K562 (cell line): ENCODE results near the gene FOXR1.

Experiments used
- BCL6 ChIP-seq: fragments of 250-450 bp; sonication (Bioruptor Pico); IDR thresholded peaks from 2 replicates; pipeline ENCODE4 v1.4.0; 2020
- ESRRA ChIP-seq: fragments of 450-650 bp; IDR thresholded peaks from 2 replicates; pipeline ENCODE4 v1.6.1; 2014; ENCODE audit warnings: low read depth, mild to moderate bottlenecking, moderate library complexity, borderline replicate concordance
- IRF2 ChIP-seq: sonication (generic); formaldehyde crosslinking; IDR thresholded peaks from 2 replicates; pipeline ENCODE4 v1.8.1; 2022; ENCODE audit warnings: mild to moderate bottlenecking, missing genetic modification reagents
- KDM5B ChIP-seq: fragments of 200-600 bp; sonication (generic); IDR thresholded peaks from 2 replicates; pipeline ENCODE4 v1.6.1; 2012; ENCODE audit warnings: low read depth, mild to moderate bottlenecking, moderate library complexity, low read length, control low read depth, inconsistent platforms; ENCODE audit not compliant: insufficient replicate concordance
- POLR2AphosphoS5 ChIP-seq: IDR thresholded peaks from 2 replicates; pipeline ENCODE4 v1.6.1; 2011; ENCODE audit warnings: mild to moderate bottlenecking, low read depth, low read length, moderate library complexity; ENCODE audit not compliant: control insufficient read depth, insufficient read depth
- RAD21 ChIP-seq, 2 experiments: fragments of 250-450 bp in 1 of 2; fragments of 450-650 bp in 1 of 2; sonication (Bioruptor Pico) in 1 of 2; formaldehyde crosslinking in 1 of 2; IDR thresholded peaks in 1 of 2; conservative IDR thresholded peaks in 1 of 2; 2 replicates each; pipeline versions ENCODE4 v1.4.0 to v1.8.0; 2020 to 2022; ENCODE audit warnings: mild to moderate bottlenecking in 2 of 2, moderate library complexity in 1 of 2
- RFX5 ChIP-seq: IDR thresholded peaks from 2 replicates; pipeline ENCODE4 v1.6.1; 2011; ENCODE audit warnings: low read depth, mild to moderate bottlenecking, improper control_type of control experiment, low read length
- SPI1 ChIP-seq: IDR thresholded peaks from 2 replicates; pipeline ENCODE4 v1.6.1; 2011; ENCODE audit warnings: low read depth, low read length, control low read depth, borderline replicate concordance
- ZNF445 ChIP-seq: fragments of 250-450 bp; sonication (Bioruptor Pico); IDR thresholded peaks from 2 replicates; pipeline ENCODE4 v1.4.0; 2020; ENCODE audit warnings: low read depth, mild to moderate bottlenecking, moderate library complexity
- TF ChIP-seq, protein P1 (sequence below), 3 experiments: IDR thresholded peaks in 2 of 3; conservative IDR thresholded peaks in 1 of 3; 2 replicates each; pipeline ENCODE4 v1.5.1; 2011 to 2012; ENCODE audit warnings: low read length in 3 of 3, mild to moderate bottlenecking in 3 of 3, control low read depth in 2 of 3, improper control_type of control experiment in 1 of 3, inconsistent platforms in 1 of 3, low read depth in 1 of 3, mixed read lengths in 1 of 3, moderate library complexity in 1 of 3; ENCODE audit not compliant: insufficient read depth in 2 of 3
- TF ChIP-seq, protein P2 (sequence below): fragments of 250-450 bp; sonication (Bioruptor Pico); IDR thresholded peaks from 2 replicates; pipeline ENCODE4 v1.8.0; 2021; ENCODE audit warnings: mild to moderate bottlenecking, moderate library complexity
- TF ChIP-seq, protein P3 (sequence below): fragments of 250-450 bp; sonication (Bioruptor Pico); IDR thresholded peaks from 2 replicates; pipeline ENCODE4 v1.4.0; 2020; ENCODE audit warnings: mild to moderate bottlenecking
- TF ChIP-seq, protein P4 (sequence below): conservative IDR thresholded peaks from 2 replicates; pipeline ENCODE4 v1.6.1; 2011; ENCODE audit warnings: low read depth, mild to moderate bottlenecking, low read length; ENCODE audit not compliant: control insufficient read depth

DNA sequence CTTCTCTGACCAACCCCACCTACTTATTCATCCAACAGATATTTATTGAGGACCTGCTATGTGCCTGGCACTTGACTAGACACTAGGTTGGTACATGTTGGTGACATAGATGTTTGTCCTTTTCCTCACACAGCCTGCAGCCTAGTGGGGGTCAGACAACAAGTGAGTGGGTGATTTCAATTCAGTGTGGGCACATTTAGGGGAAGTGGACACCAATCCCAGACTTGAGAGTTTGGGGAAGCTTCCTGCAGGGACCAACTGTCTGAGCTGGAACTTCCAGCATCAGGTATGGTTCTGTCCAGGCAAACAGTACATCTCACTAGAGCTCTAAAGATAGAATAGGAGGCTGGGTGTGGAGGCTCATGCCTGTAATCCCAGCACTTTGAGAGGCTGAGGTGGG lies 40.0 kb upstream of the FOXR1 start:
- TF ChIP-seq POLR2AphosphoS5 (no peak), RFX5 (no peak), RAD21 (CRISPR knock-in tag; conservative IDR thresholded peaks at IDR 0.05 in 1 of 2, IDR thresholded peaks at IDR 0.05 in 1 of 2) (no peak), KDM5B (no peak), ZNF445 (CRISPR knock-in tag) (no peak), ESRRA (no peak), SPI1 (no peak), IRF2 (CRISPR knock-in tag) (no peak), BCL6 (CRISPR knock-in tag) (no peak)
- TF ChIP-seq, protein P1, sequence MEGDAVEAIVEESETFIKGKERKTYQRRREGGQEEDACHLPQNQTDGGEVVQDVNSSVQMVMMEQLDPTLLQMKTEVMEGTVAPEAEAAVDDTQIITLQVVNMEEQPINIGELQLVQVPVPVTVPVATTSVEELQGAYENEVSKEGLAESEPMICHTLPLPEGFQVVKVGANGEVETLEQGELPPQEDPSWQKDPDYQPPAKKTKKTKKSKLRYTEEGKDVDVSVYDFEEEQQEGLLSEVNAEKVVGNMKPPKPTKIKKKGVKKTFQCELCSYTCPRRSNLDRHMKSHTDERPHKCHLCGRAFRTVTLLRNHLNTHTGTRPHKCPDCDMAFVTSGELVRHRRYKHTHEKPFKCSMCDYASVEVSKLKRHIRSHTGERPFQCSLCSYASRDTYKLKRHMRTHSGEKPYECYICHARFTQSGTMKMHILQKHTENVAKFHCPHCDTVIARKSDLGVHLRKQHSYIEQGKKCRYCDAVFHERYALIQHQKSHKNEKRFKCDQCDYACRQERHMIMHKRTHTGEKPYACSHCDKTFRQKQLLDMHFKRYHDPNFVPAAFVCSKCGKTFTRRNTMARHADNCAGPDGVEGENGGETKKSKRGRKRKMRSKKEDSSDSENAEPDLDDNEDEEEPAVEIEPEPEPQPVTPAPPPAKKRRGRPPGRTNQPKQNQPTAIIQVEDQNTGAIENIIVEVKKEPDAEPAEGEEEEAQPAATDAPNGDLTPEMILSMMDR (IDR thresholded peaks at IDR 0.05 in 2 of 3, conservative IDR thresholded peaks at IDR 0.05 in 1 of 3; ENCODE audit: insufficient read depth in 2 of 3, low read depth in 1 of 3, low read length in 3 of 3): no peak
- TF ChIP-seq, protein P2, sequence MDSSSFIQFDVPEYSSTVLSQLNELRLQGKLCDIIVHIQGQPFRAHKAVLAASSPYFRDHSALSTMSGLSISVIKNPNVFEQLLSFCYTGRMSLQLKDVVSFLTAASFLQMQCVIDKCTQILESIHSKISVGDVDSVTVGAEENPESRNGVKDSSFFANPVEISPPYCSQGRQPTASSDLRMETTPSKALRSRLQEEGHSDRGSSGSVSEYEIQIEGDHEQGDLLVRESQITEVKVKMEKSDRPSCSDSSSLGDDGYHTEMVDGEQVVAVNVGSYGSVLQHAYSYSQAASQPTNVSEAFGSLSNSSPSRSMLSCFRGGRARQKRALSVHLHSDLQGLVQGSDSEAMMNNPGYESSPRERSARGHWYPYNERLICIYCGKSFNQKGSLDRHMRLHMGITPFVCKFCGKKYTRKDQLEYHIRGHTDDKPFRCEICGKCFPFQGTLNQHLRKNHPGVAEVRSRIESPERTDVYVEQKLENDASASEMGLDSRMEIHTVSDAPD (CRISPR knock-in tag): no peak
- TF ChIP-seq, protein P3, sequence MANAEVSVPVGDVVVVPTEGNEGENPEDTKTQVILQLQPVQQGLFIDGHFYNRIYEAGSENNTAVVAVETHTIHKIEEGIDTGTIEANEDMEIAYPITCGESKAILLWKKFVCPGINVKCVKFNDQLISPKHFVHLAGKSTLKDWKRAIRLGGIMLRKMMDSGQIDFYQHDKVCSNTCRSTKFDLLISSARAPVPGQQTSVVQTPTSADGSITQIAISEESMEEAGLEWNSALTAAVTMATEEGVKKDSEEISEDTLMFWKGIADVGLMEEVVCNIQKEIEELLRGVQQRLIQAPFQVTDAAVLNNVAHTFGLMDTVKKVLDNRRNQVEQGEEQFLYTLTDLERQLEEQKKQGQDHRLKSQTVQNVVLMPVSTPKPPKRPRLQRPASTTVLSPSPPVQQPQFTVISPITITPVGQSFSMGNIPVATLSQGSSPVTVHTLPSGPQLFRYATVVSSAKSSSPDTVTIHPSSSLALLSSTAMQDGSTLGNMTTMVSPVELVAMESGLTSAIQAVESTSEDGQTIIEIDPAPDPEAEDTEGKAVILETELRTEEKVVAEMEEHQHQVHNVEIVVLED (CRISPR knock-in tag): no peak
- TF ChIP-seq, protein P4, sequence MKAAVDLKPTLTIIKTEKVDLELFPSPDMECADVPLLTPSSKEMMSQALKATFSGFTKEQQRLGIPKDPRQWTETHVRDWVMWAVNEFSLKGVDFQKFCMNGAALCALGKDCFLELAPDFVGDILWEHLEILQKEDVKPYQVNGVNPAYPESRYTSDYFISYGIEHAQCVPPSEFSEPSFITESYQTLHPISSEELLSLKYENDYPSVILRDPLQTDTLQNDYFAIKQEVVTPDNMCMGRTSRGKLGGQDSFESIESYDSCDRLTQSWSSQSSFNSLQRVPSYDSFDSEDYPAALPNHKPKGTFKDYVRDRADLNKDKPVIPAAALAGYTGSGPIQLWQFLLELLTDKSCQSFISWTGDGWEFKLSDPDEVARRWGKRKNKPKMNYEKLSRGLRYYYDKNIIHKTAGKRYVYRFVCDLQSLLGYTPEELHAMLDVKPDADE: no peak
